ENCODE results near the gene RNF135. TPM values are rescaled to one million over a fixed set of nuclear protein-coding genes. Genes with fewer than 3 reads are reported as not detected.

Gene RNF135
- polyA plus RNA-seq (13.5 to 15.7 TPM (median 13.6 TPM) in 3 replicates), polyA minus RNA-seq (5.9 to 8.6 TPM (median 7.4 TPM) in 3 replicates)
- polyA plus RNA-seq (2011; ENCODE audit: low read depth): 8.2 TPM
- 14.0 and 16.9 TPM in 2 replicates for polyA plus RNA-seq (2011; cell fraction: cytosol; rRNA removed)
- polyA plus RNA-seq (2011; cell fraction: nucleus; rRNA removed): 11.8 and 13.5 TPM in 2 replicates
- polyA plus RNA-seq (2012; ENCODE audit: low replicate concordance): 10.0 and 20.0 TPM in 2 replicates
- polyA minus RNA-seq (2011; cell fraction: cytosol; rRNA and poly(A)+ RNA removed): 10.7 TPM
- polyA minus RNA-seq (2011; cell fraction: nucleus; rRNA and poly(A)+ RNA removed): 3.2 and 6.4 TPM in 2 replicates

GRCh38 chr17:30970831-30971567 lies at the start of gene RNF135:
Gene RNF135, plus strand, starts transcription at chr17:30971039. Its CDS starts 35 bp downstream, at chr17:30971074.
- H3K9ac ChIP-seq (ENCODE audit: control insufficient read depth, extremely low read depth, insufficient read depth, low read length): peak within 1 kb of the TSS; percentile 88
- dilution Hi-C loops (cut with MboI; ENCODE audit: extremely low pct_ligation_motif_present, low sequenced_read_pairs): no loop called here
- H3K27ac ChIP-seq (ENCODE audit: control insufficient read depth, insufficient read depth, low read length): peak within 1 kb of the TSS; percentile 94
- no peak for TF ChIP-seq EZH2 (IDR thresholded peaks at IDR 0.05; ENCODE audit: low read length)
- TF ChIP-seq, protein P1, sequence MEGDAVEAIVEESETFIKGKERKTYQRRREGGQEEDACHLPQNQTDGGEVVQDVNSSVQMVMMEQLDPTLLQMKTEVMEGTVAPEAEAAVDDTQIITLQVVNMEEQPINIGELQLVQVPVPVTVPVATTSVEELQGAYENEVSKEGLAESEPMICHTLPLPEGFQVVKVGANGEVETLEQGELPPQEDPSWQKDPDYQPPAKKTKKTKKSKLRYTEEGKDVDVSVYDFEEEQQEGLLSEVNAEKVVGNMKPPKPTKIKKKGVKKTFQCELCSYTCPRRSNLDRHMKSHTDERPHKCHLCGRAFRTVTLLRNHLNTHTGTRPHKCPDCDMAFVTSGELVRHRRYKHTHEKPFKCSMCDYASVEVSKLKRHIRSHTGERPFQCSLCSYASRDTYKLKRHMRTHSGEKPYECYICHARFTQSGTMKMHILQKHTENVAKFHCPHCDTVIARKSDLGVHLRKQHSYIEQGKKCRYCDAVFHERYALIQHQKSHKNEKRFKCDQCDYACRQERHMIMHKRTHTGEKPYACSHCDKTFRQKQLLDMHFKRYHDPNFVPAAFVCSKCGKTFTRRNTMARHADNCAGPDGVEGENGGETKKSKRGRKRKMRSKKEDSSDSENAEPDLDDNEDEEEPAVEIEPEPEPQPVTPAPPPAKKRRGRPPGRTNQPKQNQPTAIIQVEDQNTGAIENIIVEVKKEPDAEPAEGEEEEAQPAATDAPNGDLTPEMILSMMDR (optimal IDR thresholded peaks at IDR 0.05 in 1 of 3, IDR thresholded peaks at IDR 0.05 in 1 of 3, conservative IDR thresholded peaks at IDR 0.05 in 1 of 3; ENCODE audit: extremely low read depth in 1 of 3, insufficient read depth in 2 of 3, low read length in 3 of 3): peak in 1 of 3 experiments; percentile 2
- H3K4me2 ChIP-seq (ENCODE audit: control insufficient read depth, extremely low read depth, insufficient read depth, low read depth, low read length): peak within 1 kb of the TSS; percentile 73
- DNase-seq (ENCODE audit: low read depth, low spot score) (no peak), FAIRE-seq (no peak)
- peak within 1 kb of the TSS; percentile 46 for H2AFZ ChIP-seq (ENCODE audit: control insufficient read depth, low read length)
- H3K9me3 ChIP-seq (ENCODE audit: control insufficient read depth, low read depth, low read length): no peaks in the 10 kb centered on the region
- H3K27me3 ChIP-seq (ENCODE audit: control insufficient read depth, extremely low read depth, insufficient read depth, low read length): no peaks in the 10 kb centered on the region
- no peaks in the 10 kb centered on the region for H3K4me1 ChIP-seq (ENCODE audit: control insufficient read depth, extremely low read depth, insufficient read depth, low read length)
- peak within 1 kb of the TSS; percentile 60 to 86 (median 83) for H3K4me3 ChIP-seq (ENCODE audit: control insufficient read depth in 2 of 3, extremely low read depth in 1 of 3, insufficient read depth in 2 of 3, low read depth in 1 of 3, low read length in 3 of 3)
- H3K36me3 ChIP-seq (ENCODE audit: control insufficient read depth in 2 of 2, extremely low read depth in 1 of 2, insufficient read depth in 2 of 2, low read length in 2 of 2): peaks cover 2 to 6% of the 10 kb centered on the region in 2 experiments
- H4K20me1 ChIP-seq (ENCODE audit: control insufficient read depth, extremely low read depth, insufficient read depth, low read length): no peaks in the 10 kb centered on the region
- H3K79me2 ChIP-seq (ENCODE audit: control insufficient read depth, insufficient read depth, low read length): peaks cover 10% of the 10 kb centered on the region
- H3K9me1 ChIP-seq (ENCODE audit: control insufficient read depth, extremely low read depth, insufficient read depth, low read length): no peaks in the 10 kb centered on the region

- Histone ChIP-seq H2AFZ (ENCODE audit: control insufficient read depth, low read length) (peak within 1 kb of the TSS; percentile 29), H3K4me2 (ENCODE audit: control insufficient read depth, extremely low read depth, insufficient read depth, low read depth, low read length) (peak within 1 kb of the TSS; percentile 78), H3K4me3 (ENCODE audit: control insufficient read depth in 2 of 3, extremely low read depth in 1 of 3, insufficient read depth in 2 of 3, low read depth in 1 of 3, low read length in 3 of 3) (peak within 1 kb of the TSS; percentile 32 to 56 (median 48)), H3K79me2 (ENCODE audit: control insufficient read depth, insufficient read depth, low read length) (no peaks in the 10 kb centered on the region), H3K4me1 (ENCODE audit: control insufficient read depth, extremely low read depth, insufficient read depth, low read length) (peaks cover 4% of the 10 kb centered on the region), H3K9me3 (ENCODE audit: control insufficient read depth, low read depth, low read length) (no peaks in the 10 kb centered on the region), H3K9me1 (ENCODE audit: control insufficient read depth, extremely low read depth, insufficient read depth, low read length) (no peaks in the 10 kb centered on the region), H3K27ac (ENCODE audit: control insufficient read depth, insufficient read depth, low read length) (no peak within 1 kb of the TSS), H3K36me3 (ENCODE audit: control insufficient read depth in 2 of 2, extremely low read depth in 1 of 2, insufficient read depth in 2 of 2, low read length in 2 of 2) (no peaks in the 10 kb centered on the region), H3K27me3 (ENCODE audit: control insufficient read depth, extremely low read depth, insufficient read depth, low read length) (peaks cover 38% of the 10 kb centered on the region), H3K9ac (ENCODE audit: control insufficient read depth, extremely low read depth, insufficient read depth, low read length) (no peak within 1 kb of the TSS), H4K20me1 (ENCODE audit: control insufficient read depth, extremely low read depth, insufficient read depth, low read length) (no peaks in the 10 kb centered on the region)
- DNase-seq (ENCODE audit: low read depth, low spot score) (no peak), FAIRE-seq (no peak)
- TF ChIP-seq EZH2 (IDR thresholded peaks at IDR 0.05; ENCODE audit: low read length): peak; percentile 72
- TF ChIP-seq, protein P1 (optimal IDR thresholded peaks at IDR 0.05 in 1 of 3, IDR thresholded peaks at IDR 0.05 in 1 of 3, conservative IDR thresholded peaks at IDR 0.05 in 1 of 3; ENCODE audit: extremely low read depth in 1 of 3, insufficient read depth in 2 of 3, low read length in 3 of 3): no peak
- dilution Hi-C loops (cut with MboI; ENCODE audit: extremely low pct_ligation_motif_present, low sequenced_read_pairs): no loop called here
These were observed 49.2 kb upstream of the RNF135 start, which contains the start of gene ADAP2 for GRCh38 chr17:30921544-30922196. Gene ADAP2, plus strand, starts transcription at chr17:30921945. Its CDS starts 70 bp downstream, at chr17:30922015.
